ENCODE data around the gene PDE1A. TPM values are rescaled to one million over a fixed set of nuclear protein-coding genes. Genes with fewer than 3 reads are reported as not detected.

Gene PDE1A
- total RNA-seq, 2 experiments from 2014 or later: not detected

- H3K36me3 Mint-ChIP-seq (ENCODE audit: low read depth): no peaks in the 10 kb centered on the region
- CTCF ChIA-PET: no interaction called here
- no peak overlapping the region for H3K4me3 ChIP-seq (ENCODE audit: low read length)
These were observed 164.9 kb downstream of the PDE1A start for GRCh38 chr2:182261860-182262387.

GRCh38 chr2:182259629-182260150, 167.1 kb downstream of the PDE1A start:
- Mint-ChIP-seq H3K9me3 (no peaks in the 10 kb centered on the region), H3K36me3 (ENCODE audit: low read depth) (no peaks in the 10 kb centered on the region), H3K27ac (no peak overlapping the region), H3K27me3 (no peaks in the 10 kb centered on the region), H3K4me1 (ENCODE audit: low read depth) (no peaks in the 10 kb centered on the region), H3K4me3 (no peak overlapping the region)
- Histone ChIP-seq H3K27ac (ENCODE audit: low read depth in 1 of 2, low read length in 2 of 2) (no peak overlapping the region), H3K27me3 (ENCODE audit: control insufficient read depth in 1 of 2, insufficient read depth in 2 of 2, low read length in 2 of 2) (no peaks in the 10 kb centered on the region), H3K4me1 (ENCODE audit: insufficient read depth, low read length) (no peaks in the 10 kb centered on the region), H3K9me3 (ENCODE audit: control insufficient read depth in 1 of 2, insufficient read depth in 1 of 2, low read length in 2 of 2) (no peaks in the 10 kb centered on the region), H3K4me3 (ENCODE audit: low read length) (no peak overlapping the region), H3K36me3 (ENCODE audit: insufficient read depth, low read length) (no peaks in the 10 kb centered on the region)
- ATAC-seq (ENCODE audit: poor library complexity) (no peak), DNase-seq (no peak)
- TF ChIP-seq, protein P1, sequence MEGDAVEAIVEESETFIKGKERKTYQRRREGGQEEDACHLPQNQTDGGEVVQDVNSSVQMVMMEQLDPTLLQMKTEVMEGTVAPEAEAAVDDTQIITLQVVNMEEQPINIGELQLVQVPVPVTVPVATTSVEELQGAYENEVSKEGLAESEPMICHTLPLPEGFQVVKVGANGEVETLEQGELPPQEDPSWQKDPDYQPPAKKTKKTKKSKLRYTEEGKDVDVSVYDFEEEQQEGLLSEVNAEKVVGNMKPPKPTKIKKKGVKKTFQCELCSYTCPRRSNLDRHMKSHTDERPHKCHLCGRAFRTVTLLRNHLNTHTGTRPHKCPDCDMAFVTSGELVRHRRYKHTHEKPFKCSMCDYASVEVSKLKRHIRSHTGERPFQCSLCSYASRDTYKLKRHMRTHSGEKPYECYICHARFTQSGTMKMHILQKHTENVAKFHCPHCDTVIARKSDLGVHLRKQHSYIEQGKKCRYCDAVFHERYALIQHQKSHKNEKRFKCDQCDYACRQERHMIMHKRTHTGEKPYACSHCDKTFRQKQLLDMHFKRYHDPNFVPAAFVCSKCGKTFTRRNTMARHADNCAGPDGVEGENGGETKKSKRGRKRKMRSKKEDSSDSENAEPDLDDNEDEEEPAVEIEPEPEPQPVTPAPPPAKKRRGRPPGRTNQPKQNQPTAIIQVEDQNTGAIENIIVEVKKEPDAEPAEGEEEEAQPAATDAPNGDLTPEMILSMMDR (IDR thresholded peaks at IDR 0.05): no peak
- intact Hi-C loops (cut with DNase I, micrococcal nuclease): no loop called here
- ChIA-PET CTCF (no interaction called here), POLR2A (no interaction called here)

More at GRCh38 chr2:182261860-182262387, 164.9 kb downstream of the PDE1A start:
- Histone ChIP-seq H3K27me3 (ENCODE audit: control insufficient read depth in 1 of 2, insufficient read depth in 2 of 2, low read length in 2 of 2) (no peaks in the 10 kb centered on the region), H3K9me3 (ENCODE audit: control insufficient read depth in 1 of 2, insufficient read depth in 1 of 2, low read length in 2 of 2) (no peaks in the 10 kb centered on the region), H3K4me1 (ENCODE audit: insufficient read depth, low read length) (no peaks in the 10 kb centered on the region), H3K36me3 (ENCODE audit: insufficient read depth, low read length) (no peaks in the 10 kb centered on the region), H3K27ac (ENCODE audit: low read depth in 1 of 2, low read length in 2 of 2) (no peak overlapping the region)
- Mint-ChIP-seq H3K4me3 (no peak overlapping the region), H3K27ac (no peak overlapping the region), H3K9me3 (no peaks in the 10 kb centered on the region), H3K4me1 (ENCODE audit: low read depth) (no peaks in the 10 kb centered on the region), H3K27me3 (no peaks in the 10 kb centered on the region)
- intact Hi-C loops (cut with DNase I, micrococcal nuclease): no loop called here
- TF ChIP-seq, protein P1 (IDR thresholded peaks at IDR 0.05): no peak
- ATAC-seq (ENCODE audit: poor library complexity): no peak
- POLR2A ChIA-PET: no interaction called here
- no peak for DNase-seq

DNA sequence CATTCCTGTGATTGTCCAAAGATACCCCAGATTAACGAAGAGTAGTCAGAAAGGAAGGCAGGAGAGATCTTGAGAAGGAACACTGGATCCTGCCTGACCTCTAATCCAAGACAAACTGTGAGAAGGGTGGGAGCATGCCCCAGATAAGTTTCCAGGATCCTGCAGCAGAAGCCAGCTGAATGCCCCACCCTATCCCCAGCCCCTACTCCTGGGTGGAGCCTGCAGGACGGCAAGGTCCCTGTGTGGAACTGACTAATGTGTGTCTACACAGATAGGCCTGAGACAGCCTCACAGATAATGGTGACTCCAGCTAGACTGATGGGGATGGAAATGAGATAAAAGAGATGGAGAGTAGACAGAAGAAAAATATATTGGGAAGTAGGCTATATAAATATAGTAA, 174.3 kb downstream of the PDE1A start:
- Histone ChIP-seq H3K4me3 (ENCODE audit: low read length) (no peak overlapping the region), H3K27me3 (ENCODE audit: control insufficient read depth in 1 of 2, insufficient read depth in 2 of 2, low read length in 2 of 2) (no peaks in the 10 kb centered on the region), H3K9me3 (ENCODE audit: control insufficient read depth in 1 of 2, insufficient read depth in 1 of 2, low read length in 2 of 2) (no peaks in the 10 kb centered on the region), H3K4me1 (ENCODE audit: insufficient read depth, low read length) (no peaks in the 10 kb centered on the region), H3K27ac (ENCODE audit: low read depth in 1 of 2, low read length in 2 of 2) (no peak overlapping the region), H3K36me3 (ENCODE audit: insufficient read depth, low read length) (no peaks in the 10 kb centered on the region)
- H3K27me3 Mint-ChIP-seq: peaks cover 5% of the 10 kb centered on the region
- CTCF ChIA-PET: no interaction called here
- TF ChIP-seq, protein P1 (IDR thresholded peaks at IDR 0.05): no peak
- ATAC-seq (ENCODE audit: poor library complexity) (no peak), DNase-seq (no peak)
- POLR2A ChIA-PET: no interaction called here
- no peak overlapping the region for H3K27ac Mint-ChIP-seq
- H3K4me1 Mint-ChIP-seq (ENCODE audit: low read depth): no peaks in the 10 kb centered on the region
- no peak overlapping the region for H3K4me3 Mint-ChIP-seq
- intact Hi-C loops (cut with DNase I, micrococcal nuclease): no loop called here
- no peaks in the 10 kb centered on the region for H3K9me3 Mint-ChIP-seq
- H3K36me3 Mint-ChIP-seq (ENCODE audit: low read depth): no peaks in the 10 kb centered on the region
